Activated CD4-positive, alpha-beta T cell treated with anti-CD3 and anti-CD28 coated beads for 1 hour (primary cell): ENCODE results near the gene ZEB2.

ENCODE experiments used
- DNase-seq: peaks from one replicate; pipeline ENCODE4 v3.0.0-alpha.2; 2020

Gene ZEB2

DNA sequence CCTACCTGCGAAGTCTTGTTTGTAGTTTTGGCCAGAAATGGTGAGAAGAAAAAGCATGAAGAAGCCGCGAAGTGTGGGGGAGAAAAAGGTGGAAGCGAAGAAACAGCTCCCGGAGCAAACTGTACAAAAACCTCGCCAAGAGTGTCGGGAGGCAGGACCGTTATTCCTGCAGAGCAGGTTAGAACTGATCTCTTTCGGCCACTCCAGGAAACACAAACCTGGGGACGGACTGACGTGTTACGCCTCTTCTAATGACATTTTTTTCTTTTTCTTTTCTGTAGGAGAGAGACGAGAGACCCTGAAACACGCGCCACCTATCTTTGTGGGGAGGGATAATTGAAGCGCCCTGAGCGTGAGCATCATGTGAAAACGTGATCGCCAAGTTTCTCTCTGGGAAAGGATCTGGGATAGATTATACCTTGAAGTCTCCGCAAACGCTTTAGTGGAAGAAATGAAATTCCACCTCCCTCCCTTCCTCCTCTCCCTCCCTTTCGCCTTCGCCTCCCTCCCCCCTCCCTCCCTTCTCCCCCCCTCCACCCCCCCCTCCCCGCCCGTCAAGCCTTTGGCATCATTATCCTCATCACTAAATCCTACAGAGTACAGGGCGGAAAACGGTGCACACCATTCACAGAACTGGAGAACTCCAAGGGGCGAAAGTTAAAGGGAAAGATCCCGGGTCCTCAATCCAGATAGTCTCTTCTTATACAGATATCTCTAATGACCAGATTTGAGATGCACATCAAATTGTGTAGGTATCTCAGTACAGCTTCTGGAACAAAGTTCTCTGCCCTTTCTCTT lies at the start of gene ZEB2:
Gene ZEB2, minus strand, starts transcription at position 186 of the 798 bp plus-strand sequence. CDS start 2,769 bp downstream, outside the sequence.
- no peak for DNase-seq

DNA sequence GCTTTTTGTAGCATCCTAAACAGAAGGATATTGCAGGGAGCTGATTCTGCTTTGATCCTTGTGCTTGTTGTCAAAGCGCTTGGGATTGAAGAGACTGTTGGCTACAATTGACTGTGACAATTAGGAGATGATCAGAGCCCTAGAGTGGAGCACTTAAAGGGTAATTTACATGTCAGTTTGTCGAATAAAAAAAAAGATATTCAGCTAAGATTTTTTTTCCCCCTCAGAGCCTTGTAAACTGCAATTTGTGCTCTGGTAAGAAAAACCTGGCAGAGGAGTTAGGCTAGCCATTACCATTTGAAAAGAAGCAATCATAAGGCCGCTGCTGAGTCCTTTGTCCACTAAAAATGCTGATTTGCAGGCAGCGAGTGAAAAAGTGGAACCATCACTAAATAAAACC lies 47.8 kb upstream of the ZEB2 start:
- no peak for DNase-seq

DNA sequence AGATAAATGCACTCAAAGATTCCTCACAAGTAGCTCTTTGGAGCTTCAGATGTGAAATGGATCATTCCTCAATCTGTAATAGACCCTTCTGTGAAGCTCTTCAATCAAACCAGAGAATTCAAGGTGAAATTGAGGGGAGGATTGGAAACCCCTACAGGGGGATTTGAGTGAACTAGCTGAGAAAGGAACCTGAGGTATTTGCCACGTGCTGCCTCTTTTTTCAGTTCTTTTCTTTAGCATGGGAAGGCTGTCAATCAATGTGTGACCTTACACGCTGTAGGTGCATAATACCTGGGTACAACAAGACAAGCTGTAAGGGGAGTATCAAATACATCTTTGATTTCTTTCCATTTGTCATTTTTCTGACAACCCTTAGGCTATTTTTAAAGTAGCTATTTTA lies 46.5 kb upstream of the ZEB2 start:
- no peak for DNase-seq

DNA sequence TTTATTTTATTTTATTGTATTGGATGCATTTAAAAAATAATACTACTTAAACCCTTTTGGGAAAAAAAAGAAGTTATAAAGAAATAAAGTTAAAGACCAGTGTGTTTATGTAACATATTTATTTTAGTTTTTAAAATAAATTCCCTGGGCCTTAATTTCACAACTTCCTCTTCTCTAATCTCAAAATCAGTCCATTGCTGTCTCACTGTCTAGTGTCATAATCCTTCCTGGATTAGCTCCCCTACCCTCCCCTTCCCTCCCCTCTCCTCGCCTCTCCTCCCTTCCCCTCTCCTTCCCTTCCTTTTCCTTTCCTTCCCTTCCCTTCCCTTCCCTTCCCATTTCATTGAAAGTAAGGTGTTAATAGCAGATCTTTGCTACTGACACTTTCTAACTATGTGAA lies 40.3 kb upstream of the ZEB2 start:
- DNase-seq, result no peak

DNA sequence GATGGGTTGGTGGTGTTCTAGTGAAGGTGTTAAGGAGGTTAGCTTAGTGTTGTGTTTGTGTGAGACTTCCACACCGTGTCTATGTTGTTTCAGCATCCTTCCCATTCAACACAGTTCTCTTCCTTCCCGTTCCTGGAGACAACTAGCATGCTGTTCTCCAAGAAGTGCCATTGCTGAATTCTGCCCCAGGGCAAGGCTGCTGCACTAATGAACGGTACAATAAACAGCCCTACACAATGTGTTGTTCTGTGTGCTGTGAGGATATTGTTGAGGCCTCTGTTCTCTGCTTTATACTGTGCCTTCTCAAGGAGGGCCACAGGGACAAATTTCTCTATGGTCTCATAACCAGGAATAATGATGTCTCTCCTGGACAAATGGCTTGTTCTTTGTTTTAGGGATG lies 39.8 kb upstream of the ZEB2 start:
- no peak for DNase-seq

DNA sequence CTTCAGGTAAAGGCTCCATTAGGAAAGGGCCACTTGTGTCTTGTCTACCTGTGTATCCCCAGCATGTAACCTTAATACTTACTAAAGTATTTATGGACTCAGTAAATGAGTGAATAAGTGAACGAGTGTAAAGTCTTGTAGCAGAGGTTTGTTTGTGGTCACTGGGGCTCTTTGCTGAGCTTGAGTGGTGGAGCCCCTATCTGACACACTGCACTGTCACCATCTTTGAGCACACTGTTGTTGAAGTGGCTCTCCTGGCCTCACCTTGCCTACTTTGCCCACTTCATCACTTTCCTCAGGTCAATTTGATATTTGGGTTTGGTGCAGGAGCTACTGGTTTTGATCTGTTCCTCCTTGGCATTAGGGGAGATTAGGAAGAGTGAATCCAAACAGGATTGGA lies 39.3 kb upstream of the ZEB2 start:
- DNase-seq, result no peak

DNA sequence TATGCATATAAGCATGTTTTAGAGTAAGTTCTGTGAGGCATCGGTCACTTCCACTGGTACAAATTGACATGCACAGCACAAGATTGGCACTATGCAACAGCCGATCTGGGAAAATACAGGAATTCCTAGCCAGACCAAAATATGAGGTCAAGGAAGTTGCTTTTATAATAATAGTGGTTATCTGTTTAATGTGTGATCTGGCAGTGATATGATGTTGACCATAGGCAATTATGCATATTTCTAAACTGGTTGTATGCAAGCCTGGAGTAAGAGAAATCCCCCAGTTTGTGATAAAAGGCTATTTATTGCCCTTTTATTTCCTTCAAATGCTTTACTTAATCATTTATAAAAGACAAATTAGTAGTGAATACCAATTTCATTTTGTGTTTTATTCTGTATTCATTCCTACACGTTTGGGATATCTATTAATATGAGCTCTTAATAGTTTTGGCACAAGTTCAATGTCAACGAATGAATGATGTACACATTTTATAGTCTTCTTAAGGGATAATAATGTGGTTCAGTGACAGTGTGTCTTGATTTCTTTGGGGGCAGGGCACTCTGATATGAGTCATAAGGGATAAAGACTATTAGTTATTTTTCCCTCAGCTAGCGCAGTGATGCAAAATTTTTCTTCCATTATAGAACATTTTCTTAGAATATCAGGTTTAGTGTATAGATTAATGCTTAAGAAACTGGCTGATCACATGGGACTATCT lies 34.7 kb upstream of the ZEB2 start:
- DNase-seq, result no peak

DNA sequence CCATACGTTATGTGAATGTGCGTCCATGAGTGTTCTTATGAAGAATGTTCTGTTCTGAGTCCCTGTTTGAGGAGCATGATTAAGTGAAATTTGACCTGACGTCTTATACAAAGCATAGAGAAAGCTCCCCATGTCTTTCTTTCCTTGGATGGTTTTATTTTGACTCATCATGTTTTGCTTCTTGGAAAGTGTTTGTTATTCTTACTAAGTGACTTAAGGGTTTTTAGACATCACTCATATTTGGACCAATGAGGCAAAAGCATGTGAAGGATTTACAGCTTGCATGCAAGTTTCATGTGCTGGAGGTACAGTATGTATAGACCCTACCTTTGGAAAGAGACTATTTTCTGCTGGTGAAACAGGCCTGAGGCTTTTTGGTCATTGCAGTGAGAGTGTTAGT lies 33.5 kb upstream of the ZEB2 start:
- no peak for DNase-seq

DNA sequence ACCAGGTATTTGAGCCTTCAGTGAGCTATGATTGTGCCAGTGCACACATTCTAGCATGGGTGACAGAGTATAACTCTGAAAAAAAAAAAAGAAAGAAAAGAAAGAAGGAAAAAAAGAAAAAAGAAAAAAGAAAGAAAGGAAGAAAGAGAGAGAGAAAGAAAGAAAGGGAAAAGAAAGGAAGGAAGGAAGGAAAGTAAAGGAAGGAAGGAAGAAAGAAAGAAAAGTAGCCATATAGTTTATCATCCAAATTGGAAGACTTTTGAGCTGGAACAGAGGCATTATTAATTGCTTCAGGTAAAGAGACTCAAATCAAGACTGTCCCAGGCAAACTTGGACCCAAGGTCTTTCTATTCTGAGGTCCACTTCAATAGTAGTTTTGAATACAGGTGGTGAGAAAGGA lies 32.9 kb upstream of the ZEB2 start:
- DNase-seq, result no peak

DNA sequence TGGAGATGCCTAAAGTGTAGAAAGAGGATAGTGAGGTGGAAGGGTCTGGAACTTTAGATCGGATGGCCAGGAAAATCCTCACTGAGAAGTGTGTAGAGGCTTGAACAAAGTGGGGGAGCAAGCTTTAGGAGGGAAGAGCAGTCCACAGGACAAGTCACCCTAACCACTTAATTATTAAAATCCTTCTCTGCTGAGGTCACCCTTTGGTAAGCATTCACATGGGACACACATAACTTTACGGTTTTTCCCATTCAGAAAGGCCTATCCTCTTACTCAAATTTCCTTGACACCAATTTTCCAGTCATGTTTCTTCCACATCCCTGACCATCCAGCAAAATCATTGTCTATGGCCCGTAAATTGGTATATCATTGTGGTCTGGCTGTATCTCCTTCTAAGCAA lies 31.0 kb upstream of the ZEB2 start:
- DNase-seq, result no peak

DNA sequence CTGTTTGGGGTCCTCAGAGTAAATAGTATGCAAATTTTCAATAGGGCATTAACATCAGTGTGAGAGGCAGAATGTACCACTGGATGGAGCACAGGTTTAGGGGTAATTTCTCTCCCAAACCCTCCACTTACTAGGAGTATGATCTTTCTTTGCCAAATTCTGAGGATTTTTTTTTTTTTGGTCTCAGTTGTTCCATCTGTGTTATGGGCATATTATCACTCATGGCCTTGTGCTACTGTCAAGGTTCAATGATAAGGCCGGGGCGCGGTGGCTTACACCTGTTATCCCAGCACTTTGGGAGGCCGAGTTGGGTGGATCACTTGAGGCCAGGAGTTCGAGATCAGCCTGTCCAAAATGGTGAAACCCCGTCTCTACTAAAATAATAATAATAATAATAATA lies 30.2 kb upstream of the ZEB2 start:
- DNase-seq, result no peak

DNA sequence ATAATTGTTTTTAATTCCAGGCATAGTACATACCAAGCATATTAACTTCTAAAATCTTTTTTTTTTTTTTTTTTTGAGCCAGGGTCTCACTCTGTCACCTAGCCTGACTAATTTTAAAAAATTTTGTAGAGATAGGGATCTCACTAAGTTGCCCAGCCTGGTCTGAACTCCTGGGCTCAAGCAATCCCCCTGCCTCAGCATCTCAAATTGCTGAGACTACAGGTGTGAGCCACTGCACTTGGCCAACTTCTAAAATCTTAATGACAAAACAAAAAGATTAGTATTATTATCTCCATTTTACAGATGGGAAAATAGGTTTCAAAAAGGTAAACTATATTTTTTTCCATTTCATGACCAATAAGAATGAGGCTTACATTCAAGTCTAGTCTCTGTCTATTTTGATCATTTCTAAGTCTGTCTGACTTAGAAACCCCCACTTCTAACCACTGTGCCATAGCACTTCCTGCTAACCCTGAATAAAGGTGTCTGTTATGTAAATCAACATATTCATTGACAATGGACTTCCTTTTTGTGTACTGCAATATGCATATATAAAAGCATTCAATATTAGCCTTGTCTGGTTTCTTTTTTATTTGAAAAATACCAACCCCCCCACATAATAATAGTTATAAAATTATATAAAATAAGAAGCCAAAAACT lies 28.7 kb upstream of the ZEB2 start:
- no peak for DNase-seq

DNA sequence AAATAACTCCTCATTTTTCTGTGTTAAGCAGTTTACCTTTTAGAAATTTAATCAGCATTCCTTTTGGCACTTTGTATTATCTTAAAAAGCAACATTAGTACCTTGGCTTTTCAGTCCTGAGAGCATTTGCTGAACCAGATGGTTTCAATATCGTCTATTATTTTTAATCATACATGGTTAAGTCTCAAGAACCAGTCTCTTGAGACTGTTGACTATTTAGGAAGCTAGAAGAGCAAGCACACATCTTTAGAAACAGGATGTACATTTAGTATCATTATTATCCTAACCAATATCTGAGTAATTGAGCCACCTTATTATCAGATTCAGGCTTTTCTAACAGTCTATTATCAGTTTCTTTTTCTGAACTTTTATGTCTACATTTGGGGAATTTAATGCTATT lies 28.2 kb upstream of the ZEB2 start:
- no peak for DNase-seq

DNA sequence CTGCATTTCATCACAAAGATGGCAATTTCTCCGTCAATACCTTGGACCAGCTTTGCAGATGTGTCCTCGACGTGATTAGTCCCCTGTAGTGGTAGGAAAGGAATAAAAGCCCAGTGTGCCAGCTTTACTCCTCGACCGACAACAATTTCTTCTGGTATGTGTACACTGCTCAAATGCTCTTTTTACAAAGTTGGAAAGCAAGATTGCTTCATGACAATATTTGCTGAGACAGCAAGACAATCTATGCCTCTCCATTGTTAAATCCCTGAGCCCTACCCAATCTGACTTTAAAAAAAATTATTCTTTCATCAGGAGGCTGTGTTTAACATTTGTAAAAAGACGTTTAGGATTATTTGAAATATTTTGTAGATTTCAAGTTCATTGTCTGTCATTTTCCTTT lies 27.6 kb upstream of the ZEB2 start:
- DNase-seq, result no peak

DNA sequence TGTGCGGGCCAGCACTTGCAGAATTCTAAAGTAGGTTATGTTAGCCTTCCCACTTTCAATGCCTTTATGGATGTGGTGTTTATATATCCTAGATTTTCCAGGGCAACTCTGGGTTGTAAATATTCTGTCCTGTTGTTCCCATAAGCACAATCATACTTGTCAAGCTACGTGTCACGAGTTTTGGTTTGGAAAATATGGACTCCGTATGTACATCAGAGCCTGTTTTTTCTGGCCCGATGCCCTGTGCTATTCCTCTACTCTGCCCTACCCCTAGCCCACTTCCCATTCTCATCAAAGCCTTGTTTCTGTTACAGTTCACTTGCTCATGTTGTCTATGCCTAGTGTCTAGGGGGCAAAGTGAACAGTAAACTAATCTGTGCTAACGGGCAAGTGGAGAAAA lies 27.0 kb upstream of the ZEB2 start:
- no peak for DNase-seq

DNA sequence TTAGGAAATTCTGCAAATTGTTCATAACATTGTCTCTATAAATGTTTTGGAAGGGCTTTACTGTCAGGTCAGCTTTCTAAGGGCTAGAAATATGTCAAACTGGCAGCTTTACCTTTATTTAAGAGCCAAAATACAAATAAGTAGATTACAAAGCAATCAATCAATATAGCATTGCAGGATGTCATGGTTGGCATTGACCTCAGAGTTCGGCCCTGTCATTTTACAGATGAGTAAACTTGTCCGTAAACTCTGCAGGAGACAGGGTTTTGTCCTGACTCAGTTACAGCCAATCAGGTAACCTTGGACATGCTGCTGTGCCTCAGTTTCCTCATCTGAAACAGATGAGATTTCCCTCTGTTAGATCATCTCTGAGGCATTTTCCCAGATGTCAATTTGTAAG lies 25.9 kb upstream of the ZEB2 start:
- DNase-seq, result no peak

DNA sequence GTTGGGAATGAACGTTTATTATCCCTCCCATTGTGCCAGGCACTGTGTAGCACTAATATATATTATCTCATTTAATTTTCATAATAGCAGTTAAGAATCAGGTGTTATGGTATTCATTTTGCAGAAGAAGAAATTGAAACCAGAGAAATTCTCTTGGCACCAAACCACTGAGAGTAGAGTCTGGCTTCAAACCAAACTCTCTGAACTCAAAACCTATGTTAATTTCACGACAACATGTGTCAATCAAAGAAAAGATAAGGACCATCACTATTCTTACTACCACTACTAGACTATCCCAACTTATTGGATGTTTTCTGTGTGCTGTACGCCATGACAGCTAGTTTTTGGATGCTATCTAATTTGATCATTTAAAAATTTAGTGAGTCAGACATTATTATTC lies 24.1 kb upstream of the ZEB2 start:
- DNase-seq, result no peak

DNA sequence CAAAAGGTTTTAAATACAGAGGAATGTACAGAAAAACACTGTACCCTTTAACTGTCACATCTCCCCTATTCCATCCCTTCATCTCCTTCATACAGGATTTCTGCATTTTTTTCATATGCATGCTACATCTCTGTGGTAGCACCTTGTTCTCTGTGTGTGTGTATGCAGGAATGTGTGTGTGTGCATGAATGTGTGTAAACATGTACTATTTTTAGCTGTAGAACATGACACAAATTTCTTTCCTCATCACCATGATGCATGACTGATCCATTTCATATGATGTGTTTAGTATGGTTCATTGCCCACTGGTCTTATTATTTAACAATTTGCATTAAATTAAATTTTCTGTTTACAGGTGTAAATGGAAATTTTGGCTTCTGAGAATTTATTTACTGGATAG lies 21.5 kb upstream of the ZEB2 start:
- no peak for DNase-seq

DNA sequence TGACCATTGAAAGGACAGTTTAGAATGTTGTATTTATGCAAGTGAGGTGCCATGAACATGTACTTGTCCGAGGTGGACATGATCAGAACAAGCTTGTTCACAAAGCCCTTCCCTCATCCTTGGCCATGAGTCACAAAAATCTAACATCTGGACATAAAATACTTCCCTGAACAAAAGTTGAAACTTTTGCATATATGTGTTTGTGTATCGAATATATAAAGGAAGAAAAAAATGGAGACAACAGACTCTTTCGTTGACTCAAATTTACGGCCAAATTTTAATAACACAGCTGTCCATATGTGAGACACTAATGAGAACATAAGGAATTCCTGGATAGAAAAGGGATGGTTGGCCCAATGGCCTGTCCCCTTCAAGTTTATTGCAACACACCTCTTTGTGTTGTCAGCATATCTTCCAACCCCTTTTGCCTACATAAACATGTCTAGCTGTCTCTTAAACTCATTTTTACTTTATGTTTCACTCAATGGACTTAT lies 19.4 kb upstream of the ZEB2 start:
- no peak for DNase-seq

DNA sequence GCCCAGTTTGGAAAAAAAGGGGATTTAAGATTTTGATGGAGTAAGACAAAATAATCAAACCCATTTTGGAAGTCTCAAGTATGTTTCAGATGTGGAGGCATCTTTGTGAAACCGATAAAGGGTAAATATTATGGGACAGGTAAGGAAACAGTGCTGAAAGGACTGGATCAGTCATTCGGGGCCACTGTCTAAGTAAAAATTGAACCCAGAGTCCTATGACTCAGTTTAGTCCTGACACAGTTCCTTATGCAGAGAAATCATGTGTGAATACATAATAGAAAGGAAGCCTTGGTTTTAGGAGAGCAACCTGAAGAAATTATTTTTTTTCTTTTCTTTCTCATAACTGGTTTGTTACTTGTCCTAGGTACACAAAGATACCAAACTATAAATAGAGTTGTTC lies 15.4 kb upstream of the ZEB2 start:
- DNase-seq, result no peak

DNA sequence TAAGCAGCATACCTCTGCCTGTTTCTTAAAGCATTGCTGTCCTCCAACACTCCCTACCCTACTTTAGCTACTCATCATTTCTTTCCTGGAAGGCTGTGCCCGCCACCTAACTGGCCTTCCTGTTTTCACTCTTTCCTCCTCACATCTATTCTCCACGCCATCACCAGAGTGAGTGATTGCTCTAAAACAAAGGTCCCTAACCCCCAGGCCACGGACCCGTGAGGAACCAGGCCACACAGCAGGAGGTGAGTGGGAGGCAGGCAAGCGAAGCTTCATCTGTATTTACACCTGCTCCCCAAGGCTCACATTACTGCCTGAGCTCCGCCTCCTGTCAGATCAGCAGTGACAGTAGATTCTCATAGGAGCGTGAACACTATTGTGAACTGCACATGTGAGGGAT lies 13.3 kb upstream of the ZEB2 start:
- no peak for DNase-seq

DNA sequence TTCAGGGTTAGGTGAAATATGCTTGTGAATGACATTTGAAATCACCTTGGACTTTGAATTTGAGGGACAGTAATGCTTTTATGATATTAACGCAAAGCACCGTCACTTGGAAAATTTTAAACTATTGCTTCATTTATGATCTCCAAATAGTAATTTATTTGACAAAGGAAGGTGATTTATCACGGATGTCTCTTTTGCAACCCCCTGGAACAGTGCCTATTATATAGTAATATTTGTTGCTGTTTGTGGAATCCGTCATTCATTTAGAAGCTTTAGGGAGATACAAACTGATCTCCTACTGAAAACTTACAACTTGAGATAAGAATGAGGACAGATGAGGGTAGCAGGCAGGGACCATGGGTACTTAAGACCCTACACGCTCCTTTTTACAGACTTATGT lies 10.7 kb upstream of the ZEB2 start:
- no peak for DNase-seq

DNA sequence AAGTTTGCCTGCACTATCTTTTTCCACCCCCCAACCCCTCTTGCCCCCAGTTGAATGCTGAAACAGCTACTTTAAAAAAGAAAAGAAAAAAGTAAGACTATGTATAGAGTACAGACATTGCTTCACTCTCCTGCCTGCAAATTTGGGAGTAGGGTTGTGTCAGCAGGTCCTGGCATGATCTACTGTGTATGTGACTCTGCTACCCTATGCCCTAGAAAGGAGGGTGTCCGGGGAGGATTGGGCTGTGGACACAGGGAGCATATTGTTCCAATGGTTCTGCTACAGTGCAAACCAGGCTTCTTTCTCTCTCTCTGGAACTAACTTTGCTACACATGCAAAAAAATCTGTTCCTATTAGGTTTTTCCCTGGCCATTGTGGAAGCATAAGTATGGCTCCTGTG lies 9.9 kb upstream of the ZEB2 start:
- no peak for DNase-seq

DNA sequence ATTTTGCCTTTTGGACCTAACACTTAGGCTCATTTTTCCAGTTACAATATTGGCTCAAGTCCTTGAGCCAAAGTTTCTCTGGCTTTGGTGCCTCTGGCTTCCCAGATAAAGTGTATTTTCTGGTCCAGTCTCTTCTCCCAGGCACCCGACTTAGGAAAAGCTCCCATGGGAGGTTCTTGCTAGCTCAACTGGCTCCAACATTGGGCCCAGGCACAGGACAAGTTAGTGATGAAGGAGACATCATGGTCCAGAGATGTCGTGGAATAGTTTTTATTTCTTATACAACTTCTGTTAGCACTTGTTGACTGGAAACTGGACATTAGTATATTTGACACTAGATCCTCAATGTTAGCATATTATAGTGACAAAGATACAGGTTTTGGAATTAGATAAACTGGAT lies 8.2 kb upstream of the ZEB2 start:
- no peak for DNase-seq
